B cell (primary cell): Measurements from ENCODE around the gene MGAT1. TPM values are rescaled to one million over a fixed set of nuclear protein-coding genes. Genes with fewer than 3 reads are reported as not detected.

Experiments used
- ATAC-seq: fragments of 200-7000 bp; cut with Tn5 transposase; one replicate; pipeline ENCODE4 v1.10.0; 2021; ENCODE audit warnings: low read depth, mild to moderate bottlenecking, moderate number of reproducible peaks, moderate library complexity
- CTCF ChIA-PET: fragments of 350-600 bp; sonication (Branson Sonifier 250); formaldehyde crosslinking; loops from one replicate; lab custom pipeline; 2021; ENCODE audit warnings: antibody characterized with exemption, inconsistent platforms; lab: Charles Lee
- POLR2A ChIA-PET: fragments of 350-600 bp; sonication (Branson Sonifier 250); formaldehyde crosslinking; loops from one replicate; lab custom pipeline; 2021; ENCODE audit warnings: antibody characterized with exemption; lab: Charles Lee
- DNase-seq: peaks from one replicate; pipeline ENCODE4 v3.0.0; 2013
- H2AFZ ChIP-seq: 2 replicates; pipeline ENCODE4 v1.6.1; 2012; ENCODE audit warnings: mild to moderate bottlenecking, low read depth, low read length; ENCODE audit not compliant: insufficient read depth, poor library complexity, severe bottlenecking
- H3K27ac ChIP-seq, 2 donors: 1 replicate in 1 of 2; 2 replicates in 1 of 2; pipeline ENCODE4 v1.5.1; 2012 to 2013; ENCODE audit warnings: low read length in 2 of 2, mild to moderate bottlenecking in 2 of 2, moderate library complexity in 1 of 2
- H3K27me3 ChIP-seq, 4 experiments: fragments of 200-600 bp in 1 of 4; sonication (generic) in 1 of 4; replicated peaks in 1 of 4; 1 replicate in 2 of 4; 2 replicates in 2 of 4; pipeline versions ENCODE4 v1.6.1 to v1.7.0; 2013 to 2016; ENCODE audit warnings: low read length in 3 of 4, mild to moderate bottlenecking in 2 of 4, mixed read lengths in 1 of 4, moderate library complexity in 1 of 4; ENCODE audit not compliant: insufficient read depth in 4 of 4, control insufficient read depth in 3 of 4; ENCODE audit errors: control extremely low read depth in 1 of 4
- H3K36me3 ChIP-seq, 2 experiments: replicated peaks in 1 of 2; 1 replicate in 1 of 2; 2 replicates in 1 of 2; pipeline versions ENCODE4 v1.6.1 to v1.7.1; 2013; ENCODE audit warnings: low read length in 1 of 2; ENCODE audit not compliant: insufficient read depth in 2 of 2, control insufficient read depth in 1 of 2; ENCODE audit errors: control extremely low read depth in 1 of 2, extremely low read depth in 1 of 2
- H3K4me1 ChIP-seq, 2 donors: fragments of 200-600 bp in 1 of 2; sonication (generic) in 1 of 2; 1 replicate in 1 of 2; 2 replicates in 1 of 2; pipeline versions ENCODE4 v1.5.1 to v1.6.1; 2013 to 2017; ENCODE audit warnings: low read length in 2 of 2; ENCODE audit not compliant: control insufficient read depth in 2 of 2, insufficient read depth in 2 of 2
- H3K4me2 ChIP-seq: replicated peaks from 2 replicates; pipeline ENCODE3; 2012; ENCODE audit warnings: mild to moderate bottlenecking, low read depth, low read length; ENCODE audit not compliant: poor library complexity, severe bottlenecking
- H3K4me3 ChIP-seq, 5 experiments: fragments of 200-600 bp in 1 of 5; sonication (generic) in 1 of 5; 1 replicate in 3 of 5; 2 replicates in 2 of 5; pipeline versions ENCODE4 v1.5.1 to v1.7.0; 2011 to 2016; ENCODE audit warnings: low read length in 4 of 5, mild to moderate bottlenecking in 4 of 5, low read depth in 2 of 5, control low read depth in 1 of 5, moderate library complexity in 1 of 5; ENCODE audit not compliant: insufficient read depth in 1 of 5; ENCODE audit errors: control extremely low read depth in 1 of 5, extremely low read depth in 1 of 5
- H3K79me2 ChIP-seq: fragments of 200-600 bp; sonication (generic); one replicate; pipeline ENCODE4 v1.6.0; 2016; ENCODE audit warnings: low read length; ENCODE audit not compliant: control insufficient read depth, insufficient read depth
- H3K9ac ChIP-seq: fragments of 200-600 bp; sonication (generic); 2 replicates; pipeline ENCODE4 v1.6.1; 2017; ENCODE audit warnings: mild to moderate bottlenecking, low read length, moderate library complexity
- H3K9me3 ChIP-seq, 3 donors: one replicate each; pipeline versions ENCODE4 v1.6.1 to v1.7.1; 2013; ENCODE audit warnings: low read length in 2 of 3; ENCODE audit not compliant: control insufficient read depth in 2 of 3, insufficient read depth in 1 of 3; ENCODE audit errors: control extremely low read depth in 1 of 3
- H4K20me1 ChIP-seq: 2 replicates; pipeline ENCODE4 v1.6.0; 2012; ENCODE audit warnings: mild to moderate bottlenecking, low read length; ENCODE audit not compliant: insufficient read depth, control insufficient read depth, poor library complexity, severe bottlenecking
- H3K27ac Mint-ChIP-seq: one replicate; pipeline ENCODE4 v1.8.0; 2021; ENCODE audit warnings: mixed read lengths
- H3K27me3 Mint-ChIP-seq: one replicate; pipeline ENCODE4 v1.8.0; 2021; ENCODE audit warnings: mixed read lengths
- H3K4me1 Mint-ChIP-seq: one replicate; pipeline ENCODE4 v1.8.0; 2021; ENCODE audit warnings: mixed read lengths
- H3K4me3 Mint-ChIP-seq: one replicate; pipeline ENCODE4 v1.8.0; 2021; ENCODE audit warnings: mixed read lengths
- H3K9me3 Mint-ChIP-seq: one replicate; pipeline ENCODE4 v1.8.0; 2022; ENCODE audit warnings: mixed read lengths; ENCODE audit not compliant: insufficient read depth
- EZH2 ChIP-seq: IDR thresholded peaks from 2 replicates; pipeline ENCODE4 v1.6.1; 2012; ENCODE audit warnings: borderline replicate concordance, low read depth, mild to moderate bottlenecking, moderate library complexity, low read length; ENCODE audit not compliant: insufficient read depth, poor library complexity, severe bottlenecking
- WGBS: methylation state at CpG from one replicate; pipeline ENCODE4 v1.1.5; 2013; ENCODE audit warnings: missing lambda C conversion rate; ENCODE audit not compliant: insufficient coverage; 5-methylcytosine and 5-hydroxymethylcytosine counted together
- intact Hi-C: fragments of 100-400 bp; cut with micrococcal nuclease; formaldehyde crosslinking; loops from one replicate; pipeline ENCODE4 v1.10.0; 2022
- polyA plus RNA-seq: library from polyadenylated mRNA; depleted of rRNA; stranded (reverse); fragments of >200 nt; gene quantifications from 2 replicates; pipeline ENCODE4 v1.2.3, GENCODE V29; 2012
- total RNA-seq, 2 donors: library from RNA; stranded (reverse); fragments of 120-200 nt in 1 of 2; gene quantifications; 1 replicate in 1 of 2; 2 replicates in 1 of 2; pipeline versions ENCODE4 v1.2.3 to v1.2.4, GENCODE V29; 2013 to 2022
- TF ChIP-seq, protein P1 (sequence below): fragments of 200-600 bp; IDR thresholded peaks from one replicate; pipeline ENCODE4 v1.8.0; 2022; ENCODE audit warnings: antibody characterized with exemption, mild to moderate bottlenecking

The MGAT1 gene
- total and polyA plus RNA-seq, 2 donors (not counting 1 experiment from before 2014, with no cell fraction given), result 81.2 to 140 TPM

DNA sequence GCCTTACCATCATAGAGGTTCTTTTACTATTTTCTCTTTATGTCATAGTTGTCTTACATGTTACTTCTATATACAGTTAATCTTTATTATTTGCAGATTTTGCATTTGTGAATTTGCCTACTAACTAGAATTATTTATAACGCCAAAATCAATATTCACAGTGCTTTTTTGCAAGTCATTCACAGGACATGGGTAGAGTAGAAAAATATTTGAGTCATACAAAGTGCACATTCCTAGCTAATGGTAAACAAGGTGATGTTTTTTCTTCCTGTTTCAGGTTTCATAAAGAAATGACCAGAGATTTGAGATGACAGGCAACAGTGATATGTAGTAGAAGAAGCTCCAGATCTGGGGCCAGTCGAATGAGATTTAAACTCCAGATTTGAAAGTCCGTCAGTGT is 32.8 kb downstream of the MGAT1 start:
- H3K27ac Mint-ChIP-seq, result no peak overlapping the region
- CTCF ChIA-PET, result no interaction called here
- H3K4me1 Mint-ChIP-seq, result no peaks in the 10 kb centered on the region
- Histone ChIP-seq H3K36me3 (no peaks in the 10 kb centered on the region), H3K79me2 (no peaks in the 10 kb centered on the region), H4K20me1 (no peaks in the 10 kb centered on the region), H3K27me3 (peaks cover 0 to 4% (median 1%) of the 10 kb centered on the region in 4 experiments), H3K9ac (no peak overlapping the region), H3K4me3 (no peak overlapping the region), H2AFZ (no peak overlapping the region), H3K27ac (no peak overlapping the region), H3K4me1 (no peaks in the 10 kb centered on the region), H3K9me3 (peaks cover 3 to 13% (median 8%) of the 10 kb centered on the region in 3 donors), H3K4me2 (no peak overlapping the region)
- H3K9me3 Mint-ChIP-seq, result peaks cover 19% of the 10 kb centered on the region
- H3K27me3 Mint-ChIP-seq, result peaks cover 34% of the 10 kb centered on the region
- intact Hi-C loops, result no loop called here
- POLR2A ChIA-PET, result no interaction called here
- DNase-seq, result no peak
- H3K4me3 Mint-ChIP-seq, result no peak overlapping the region
- TF ChIP-seq EZH2, result no peak
- TF ChIP-seq, protein P1, sequence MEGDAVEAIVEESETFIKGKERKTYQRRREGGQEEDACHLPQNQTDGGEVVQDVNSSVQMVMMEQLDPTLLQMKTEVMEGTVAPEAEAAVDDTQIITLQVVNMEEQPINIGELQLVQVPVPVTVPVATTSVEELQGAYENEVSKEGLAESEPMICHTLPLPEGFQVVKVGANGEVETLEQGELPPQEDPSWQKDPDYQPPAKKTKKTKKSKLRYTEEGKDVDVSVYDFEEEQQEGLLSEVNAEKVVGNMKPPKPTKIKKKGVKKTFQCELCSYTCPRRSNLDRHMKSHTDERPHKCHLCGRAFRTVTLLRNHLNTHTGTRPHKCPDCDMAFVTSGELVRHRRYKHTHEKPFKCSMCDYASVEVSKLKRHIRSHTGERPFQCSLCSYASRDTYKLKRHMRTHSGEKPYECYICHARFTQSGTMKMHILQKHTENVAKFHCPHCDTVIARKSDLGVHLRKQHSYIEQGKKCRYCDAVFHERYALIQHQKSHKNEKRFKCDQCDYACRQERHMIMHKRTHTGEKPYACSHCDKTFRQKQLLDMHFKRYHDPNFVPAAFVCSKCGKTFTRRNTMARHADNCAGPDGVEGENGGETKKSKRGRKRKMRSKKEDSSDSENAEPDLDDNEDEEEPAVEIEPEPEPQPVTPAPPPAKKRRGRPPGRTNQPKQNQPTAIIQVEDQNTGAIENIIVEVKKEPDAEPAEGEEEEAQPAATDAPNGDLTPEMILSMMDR, result no peak
- no CpG with 5 or more reads among the region's 3 CpGs for WGBS
- no peak for ATAC-seq

DNA sequence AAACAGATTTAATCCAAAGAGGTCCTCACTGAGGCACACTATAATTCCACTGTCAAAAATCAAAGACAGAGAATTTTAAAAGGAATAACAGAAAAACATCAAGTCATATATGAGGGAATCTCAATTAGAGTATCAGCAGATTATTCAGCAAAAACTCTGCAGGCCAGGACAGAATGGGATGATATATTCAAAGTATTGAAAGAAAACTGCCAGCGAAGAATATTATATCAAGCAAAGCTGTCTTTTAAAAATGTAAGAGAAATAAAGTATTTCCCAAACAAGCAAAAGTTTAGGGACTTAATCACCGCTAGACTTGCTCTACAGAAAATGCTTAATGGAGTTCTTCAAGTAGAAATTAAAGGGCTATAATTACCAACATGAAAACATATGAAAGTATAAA is 47.0 kb downstream of the MGAT1 start:
- no peaks in the 10 kb centered on the region for H3K36me3 ChIP-seq
- peaks cover 0 to 6% (median 0%) of the 10 kb centered on the region in 4 experiments for H3K27me3 ChIP-seq
- H3K4me1 ChIP-seq, result no peaks in the 10 kb centered on the region
- intact Hi-C loops, result no loop called here
- H3K79me2 ChIP-seq, result no peaks in the 10 kb centered on the region
- Mint-ChIP-seq H3K4me1 (no peaks in the 10 kb centered on the region), H3K9me3 (peaks cover 4% of the 10 kb centered on the region), H3K4me3 (no peak overlapping the region), H3K27ac (no peak overlapping the region), H3K27me3 (peaks cover 17% of the 10 kb centered on the region)
- DNase-seq (no peak), ATAC-seq (no peak)
- CTCF ChIA-PET, result no interaction called here
- no peaks in the 10 kb centered on the region for H4K20me1 ChIP-seq
- no peak overlapping the region for H3K9ac ChIP-seq
- H2AFZ ChIP-seq, result no peak overlapping the region
- H3K9me3 ChIP-seq, result peaks cover 2 to 23% (median 4%) of the 10 kb centered on the region in 3 donors
- TF ChIP-seq, protein P1, result no peak
- TF ChIP-seq EZH2, result no peak
- H3K4me2 ChIP-seq, result no peak overlapping the region
- no peak overlapping the region for H3K27ac ChIP-seq
- no peak overlapping the region for H3K4me3 ChIP-seq
- POLR2A ChIA-PET, result no interaction called here
- no CpG with 5 or more reads among the region's 2 CpGs for WGBS
